ENCODE data around the gene SEL1L.
A peak's percentile ranks its signal among the peaks of the same experiment; 100 is the strongest.
"Not testable (repeated sequence)": the region's sequence is repeated elsewhere in the genome, so short reads cannot be mapped to it uniquely, and the experiment has no call there.

Gene SEL1L

GRCh38 chr14:81446279-81447007, 87.2 kb downstream of the SEL1L start:
- no peak for DNase-seq

- no peak for DNase-seq
These were observed 92.0 kb downstream of the SEL1L start for GRCh38 chr14:81441626-81442134.

- DNase-seq = no peak
These were observed 93.6 kb downstream of the SEL1L start for GRCh38 chr14:81440041-81440440.

GRCh38 chr14:81437244-81437643, 96.4 kb downstream of the SEL1L start:
- DNase-seq = no peak

- DNase-seq = peak; percentile 50
These were observed 97.1 kb downstream of the SEL1L start for GRCh38 chr14:81436296-81437138.

- peak; percentile 32 for DNase-seq
These were observed 98.0 kb downstream of the SEL1L start for GRCh38 chr14:81435391-81436295.

GRCh38 chr14:81435048-81435390, 98.6 kb downstream of the SEL1L start:
- no peak for DNase-seq

GRCh38 chr14:81434230-81434629, 99.4 kb downstream of the SEL1L start:
- no peak for DNase-seq

- no peak for DNase-seq
These were observed 100.3 kb downstream of the SEL1L start for GRCh38 chr14:81433378-81433777.

GRCh38 chr14:81432219-81432661, 101.4 kb downstream of the SEL1L start:
- DNase-seq = no peak

- no peak for DNase-seq
These were observed 103.4 kb downstream of the SEL1L start for GRCh38 chr14:81430235-81430634.

- not testable (repeated sequence) for DNase-seq
These were observed 103.9 kb downstream of the SEL1L start for GRCh38 chr14:81429749-81430148.

GRCh38 chr14:81429028-81429427, 104.6 kb downstream of the SEL1L start:
- DNase-seq = no peak

- no peak for DNase-seq
These were observed 106.2 kb downstream of the SEL1L start for GRCh38 chr14:81427348-81428058.

- no peak for DNase-seq
These were observed 110.1 kb downstream of the SEL1L start for GRCh38 chr14:81423504-81423903.

All from DMS153 (cell line).